ENCODE data around the gene FAM8A1. TPM values are rescaled to one million over a fixed set of nuclear protein-coding genes. Genes with fewer than 3 reads are reported as not detected.

Gene FAM8A1
- total and polyA plus RNA-seq, 2 of the 13 experiments (the other 11 are each of a cell fraction or from before 2014, with no cell fraction given), result 30.5 to 34.3 TPM

- TF ChIP-seq DDIT3 (CRISPR knock-in tag; IDR thresholded peaks at IDR 0.05) (no peak), WIZ (CRISPR knock-in tag; IDR thresholded peaks at IDR 0.05) (no peak; the same call in 1 of the 2 replicates), XRCC5 (optimal IDR thresholded peaks at IDR 0.05; ENCODE audit: low read length) (no peak), ZSCAN31 (CRISPR knock-in tag; IDR thresholded peaks at IDR 0.05; ENCODE audit: low read depth) (0 out of 2 replicates have a peak, but pooled peaks have one; percentile 87), ZBTB21 (CRISPR knock-in tag; IDR thresholded peaks at IDR 0.05) (peak; percentile 68; the same call in 1 of the 2 replicates), YEATS2 (CRISPR knock-in tag; IDR thresholded peaks at IDR 0.05; ENCODE audit: borderline replicate concordance) (peak; percentile 81; the same call in 1 of the 2 replicates), ZNF747 (CRISPR knock-in tag; IDR thresholded peaks at IDR 0.05; ENCODE audit: borderline replicate concordance) (0 out of 2 replicates have a peak, but pooled peaks have one; percentile 58), ZNF205 (CRISPR knock-in tag; IDR thresholded peaks at IDR 0.05) (peak; percentile 85), GATAD2A (CRISPR knock-in tag; IDR thresholded peaks at IDR 0.05) (peak; percentile 63), PBX3 (CRISPR knock-in tag; IDR thresholded peaks at IDR 0.05; ENCODE audit: borderline replicate concordance) (no peak), GTF3A (CRISPR knock-in tag; conservative IDR thresholded peaks at IDR 0.05) (no peak), RFX5 (IDR thresholded peaks at IDR 0.05; ENCODE audit: low read depth, low read length) (peak; percentile 84), NFAT5 (CRISPR knock-in tag; IDR thresholded peaks at IDR 0.05) (no peak), PATZ1 (CRISPR knock-in tag; IDR thresholded peaks at IDR 0.05) (peak; percentile 96), GPBP1L1 (CRISPR knock-in tag; IDR thresholded peaks at IDR 0.05) (no peak), DNMT3B (CRISPR knock-in tag; conservative IDR thresholded peaks at IDR 0.05) (0 out of 2 replicates have a peak, but pooled peaks have one; percentile 4), ZNF569 (CRISPR knock-in tag; IDR thresholded peaks at IDR 0.05; ENCODE audit: borderline replicate concordance) (0 out of 2 replicates have a peak, but pooled peaks have one; percentile 29), FOXO4 (CRISPR knock-in tag; conservative IDR thresholded peaks at IDR 0.05) (no peak)
These were observed at the start of gene FAM8A1 (continued) for GRCh38 chr6:17599877-17600526.
